A549 (cell line): Measurements from ENCODE around the gene GNG2.

ENCODE experiments used
- JUN ChIP-seq, 2 experiments: fragments of >200 bp; sonication (Bioruptor Twin); formaldehyde crosslinking; IDR thresholded peaks; 2 replicates in 1 of 2; 3 replicates in 1 of 2; pipeline ENCODE4 v1.6.1; 2016 to 2017
- MYC ChIP-seq: IDR thresholded peaks from 2 replicates; pipeline ENCODE4 v1.6.1; 2012; ENCODE audit warnings: mild to moderate bottlenecking, inconsistent platforms, low read length, improper control_type of control experiment, borderline replicate concordance
- SREBF2 ChIP-seq: fragments of 450-650 bp; IDR thresholded peaks from 2 replicates; pipeline ENCODE4 v1.6.1; 2014; ENCODE audit warnings: mild to moderate bottlenecking, moderate library complexity
- TF ChIP-seq, protein P1 (sequence below): fragments of >200 bp; sonication (Bioruptor Twin); formaldehyde crosslinking; IDR thresholded peaks from 3 replicates; pipeline ENCODE4 v1.5.1; 2016

- no peak for TF ChIP-seq SREBF2
- no peak for TF ChIP-seq MYC
- no peak for TF ChIP-seq JUN (IDR thresholded peaks at IDR 0.05)
- TF ChIP-seq, protein P1, sequence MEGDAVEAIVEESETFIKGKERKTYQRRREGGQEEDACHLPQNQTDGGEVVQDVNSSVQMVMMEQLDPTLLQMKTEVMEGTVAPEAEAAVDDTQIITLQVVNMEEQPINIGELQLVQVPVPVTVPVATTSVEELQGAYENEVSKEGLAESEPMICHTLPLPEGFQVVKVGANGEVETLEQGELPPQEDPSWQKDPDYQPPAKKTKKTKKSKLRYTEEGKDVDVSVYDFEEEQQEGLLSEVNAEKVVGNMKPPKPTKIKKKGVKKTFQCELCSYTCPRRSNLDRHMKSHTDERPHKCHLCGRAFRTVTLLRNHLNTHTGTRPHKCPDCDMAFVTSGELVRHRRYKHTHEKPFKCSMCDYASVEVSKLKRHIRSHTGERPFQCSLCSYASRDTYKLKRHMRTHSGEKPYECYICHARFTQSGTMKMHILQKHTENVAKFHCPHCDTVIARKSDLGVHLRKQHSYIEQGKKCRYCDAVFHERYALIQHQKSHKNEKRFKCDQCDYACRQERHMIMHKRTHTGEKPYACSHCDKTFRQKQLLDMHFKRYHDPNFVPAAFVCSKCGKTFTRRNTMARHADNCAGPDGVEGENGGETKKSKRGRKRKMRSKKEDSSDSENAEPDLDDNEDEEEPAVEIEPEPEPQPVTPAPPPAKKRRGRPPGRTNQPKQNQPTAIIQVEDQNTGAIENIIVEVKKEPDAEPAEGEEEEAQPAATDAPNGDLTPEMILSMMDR, result no peak
Measured at GRCh38 chr14:51821822-51822221, 38.6 kb upstream of the GNG2 start.
